DMS 273 (cell line): ENCODE measurements around the gene TMX4.
A peak's percentile ranks its signal among the peaks of the same experiment; 100 is the strongest.
"Not testable (repeated sequence)": the region's sequence is repeated elsewhere in the genome, so short reads cannot be mapped to it uniquely, and the experiment has no call there.

ENCODE experiments used
- DNase-seq: peaks from one replicate; lab custom pipeline; 2025; ENCODE audit not compliant: unreplicated experiment; lab: John Stamatoyannopoulos, UW

Gene TMX4

DNA sequence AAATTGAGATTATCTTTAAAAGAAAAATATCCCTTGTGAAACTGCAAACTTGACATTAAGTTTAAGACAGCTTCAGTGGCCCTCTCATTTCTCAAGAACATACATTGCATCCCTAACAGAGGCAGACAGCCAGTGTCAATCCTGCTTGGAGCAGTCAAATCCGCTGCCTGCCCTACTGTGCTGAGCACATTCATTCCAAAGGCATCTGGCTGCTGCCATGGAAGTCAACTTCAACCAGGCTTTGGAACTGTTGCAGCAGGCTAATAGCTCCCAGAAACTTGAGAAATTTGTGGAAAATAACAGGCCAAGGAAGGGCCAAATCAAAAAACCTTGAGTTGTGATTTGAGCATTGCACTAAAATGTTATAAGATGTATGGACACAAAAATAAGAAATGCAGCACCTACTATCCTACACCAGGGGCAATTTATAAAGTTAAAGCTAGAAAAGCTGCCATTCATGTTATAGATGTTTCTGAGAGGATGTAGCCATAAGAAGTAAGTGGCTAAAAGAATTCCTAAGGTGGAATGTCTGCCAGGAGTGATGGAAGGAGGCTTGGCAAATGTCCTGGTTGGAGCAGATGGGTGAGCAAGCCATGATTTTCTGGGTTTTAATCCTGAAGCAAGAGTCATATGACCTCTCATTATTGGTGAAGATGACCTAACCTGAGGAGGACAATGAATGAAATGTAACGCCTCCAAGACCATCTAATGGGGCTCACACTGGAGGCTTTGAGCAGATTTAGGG, 47.9 kb downstream of the TMX4 start:
- peak; percentile 36 for DNase-seq

DNA sequence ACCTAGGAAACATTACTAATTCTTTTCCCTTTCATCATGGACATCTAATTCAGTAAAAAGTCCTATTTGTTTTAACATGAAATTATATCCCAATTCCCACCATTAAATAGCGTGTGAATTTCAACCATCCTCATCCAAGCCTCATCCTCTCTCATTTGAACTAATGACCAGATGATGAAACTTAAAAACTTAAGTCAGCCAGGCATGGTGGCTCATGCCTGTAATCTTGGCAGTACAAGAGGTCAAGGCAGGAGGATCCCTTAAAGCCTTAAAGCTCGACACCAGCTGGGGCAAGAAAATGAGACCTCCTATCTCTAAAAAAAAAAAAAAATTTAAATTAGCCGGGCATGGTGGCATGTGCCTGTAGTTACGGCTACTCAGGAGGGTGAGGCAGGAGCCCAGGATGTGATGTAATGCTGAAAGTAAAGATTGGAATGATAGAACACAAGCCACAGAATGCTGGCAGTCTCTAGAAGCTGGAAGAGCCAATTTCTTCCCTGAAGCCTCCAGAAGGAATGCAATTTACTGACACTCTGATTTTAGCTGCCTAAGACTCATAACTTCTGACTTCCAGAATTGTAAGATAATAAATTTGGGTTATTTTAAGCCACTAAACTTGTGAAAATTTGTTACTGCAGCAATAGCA, 52.2 kb downstream of the TMX4 start:
- peak; percentile 8 for DNase-seq

DNA sequence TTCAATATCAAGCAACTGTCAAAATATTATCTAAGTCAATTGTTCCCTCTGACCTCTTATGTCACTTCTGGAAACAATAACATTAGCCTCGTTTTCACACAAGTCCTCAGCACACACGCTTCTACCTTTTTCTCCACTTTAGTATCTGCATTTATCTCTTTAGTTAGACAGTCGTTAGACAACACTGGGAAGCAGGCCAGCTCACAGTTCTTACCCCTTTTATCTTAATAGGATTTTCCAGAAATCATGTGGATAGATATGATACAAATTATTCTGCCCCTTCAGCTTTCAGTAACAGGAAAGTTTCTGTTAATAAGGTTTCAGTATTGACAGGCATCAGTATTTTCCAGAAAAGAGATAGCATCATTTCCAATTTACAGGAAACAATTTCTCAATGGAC, 53.4 kb downstream of the TMX4 start:
- no peak for DNase-seq

DNA sequence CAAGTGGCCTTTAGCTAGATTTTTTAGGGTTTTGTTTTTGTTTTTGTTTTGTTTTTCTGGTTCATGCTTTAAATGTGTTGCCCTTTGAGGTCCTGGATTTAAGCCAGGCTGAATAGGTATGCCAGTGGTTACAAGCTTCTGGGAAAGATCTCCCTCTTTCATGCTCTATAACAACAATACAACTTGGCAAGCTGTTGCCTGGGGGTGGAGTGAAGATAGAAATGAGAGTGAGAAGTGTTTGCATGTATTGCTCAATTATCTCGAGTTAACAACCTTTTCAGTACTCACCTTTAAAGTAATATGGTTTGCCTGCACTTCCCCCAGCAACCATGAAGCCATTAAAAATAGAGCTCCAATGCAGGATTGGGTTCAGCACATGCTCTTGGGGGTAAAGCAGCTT, 60.1 kb downstream of the TMX4 start:
- no peak for DNase-seq

DNA sequence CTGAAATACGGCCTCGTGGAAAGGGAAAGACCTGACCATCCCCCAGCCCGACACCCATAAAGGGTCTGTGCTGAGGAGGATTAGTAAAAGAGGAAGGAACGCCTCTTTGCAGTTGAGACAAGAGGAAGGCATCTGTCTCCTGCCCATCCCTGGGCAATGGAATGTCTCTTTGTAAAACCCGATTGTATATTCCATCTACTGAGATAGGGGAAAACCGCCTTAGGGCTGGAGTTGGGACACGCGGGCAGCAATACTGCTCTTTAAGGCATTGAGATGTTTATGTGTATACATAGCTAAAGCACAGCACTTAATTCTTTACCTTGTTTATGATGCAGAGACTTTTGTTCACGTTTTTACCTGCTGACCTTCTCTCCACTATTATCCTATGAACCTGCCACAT, 63.0 kb downstream of the TMX4 start:
- not testable (repeated sequence) for DNase-seq

DNA sequence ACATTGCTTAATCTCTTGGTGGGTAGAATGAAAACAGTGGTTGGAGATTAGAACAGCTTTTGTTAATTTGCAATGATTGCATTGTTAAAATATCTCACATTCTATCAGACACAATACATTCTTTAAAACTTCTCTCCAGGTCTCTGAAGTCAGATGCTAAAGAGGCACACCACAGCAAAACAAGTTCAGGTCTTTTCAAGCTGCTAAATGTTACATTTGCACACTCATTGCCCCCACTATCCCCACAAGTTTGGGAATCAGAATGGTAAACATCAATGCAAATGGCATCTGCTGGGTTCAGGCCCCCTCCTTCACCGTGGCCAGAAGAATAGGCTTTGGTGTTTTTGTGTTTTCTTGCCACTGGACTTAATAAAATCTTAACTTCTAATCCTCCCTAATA, 69.2 kb downstream of the TMX4 start:
- DNase-seq = no peak

DNA sequence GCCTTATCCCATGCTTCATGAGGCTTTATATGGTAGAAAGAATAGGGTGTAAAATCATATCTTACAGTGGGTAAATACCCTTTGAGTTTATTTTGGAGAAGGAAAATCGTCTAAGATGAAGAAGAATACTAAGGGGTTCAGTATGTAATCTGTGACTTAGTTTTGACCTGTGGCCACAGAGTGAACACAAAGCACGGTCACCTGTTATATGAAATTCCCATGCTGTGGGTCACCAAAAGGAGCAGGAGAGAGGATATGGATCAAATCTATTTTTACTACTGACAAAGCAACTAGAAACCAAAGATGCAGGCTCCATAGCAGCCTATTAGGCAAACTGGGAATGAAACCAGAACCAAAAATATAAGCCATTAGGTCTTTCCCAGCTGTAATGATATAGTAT, 75.7 kb downstream of the TMX4 start:
- DNase-seq = no peak

DNA sequence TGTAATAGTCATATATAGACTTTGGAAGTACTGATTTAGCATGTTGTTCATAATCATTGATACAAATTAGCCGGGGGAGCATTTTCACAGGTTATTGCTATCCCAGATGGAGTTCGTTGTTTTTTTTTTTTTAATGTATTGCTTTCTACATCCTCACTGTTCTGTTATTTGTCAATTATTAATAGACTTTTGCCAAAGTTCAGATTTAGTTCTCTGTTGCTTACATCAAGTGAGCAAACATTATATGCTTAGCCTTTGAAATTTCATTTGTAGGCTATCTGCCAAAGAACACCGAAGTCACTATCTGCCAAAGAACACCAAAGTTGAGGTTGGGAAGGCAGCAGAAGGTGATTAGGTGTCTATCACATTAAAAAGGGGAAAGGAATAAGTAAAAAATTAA, 79.2 kb downstream of the TMX4 start, which contains the start of gene HAO1:
TSS of gene HAO1 (minus strand) at position 118 of the 400 bp plus-strand sequence. CDS start at position 82, 36 bp downstream.
- DNase-seq = no peak

DNA sequence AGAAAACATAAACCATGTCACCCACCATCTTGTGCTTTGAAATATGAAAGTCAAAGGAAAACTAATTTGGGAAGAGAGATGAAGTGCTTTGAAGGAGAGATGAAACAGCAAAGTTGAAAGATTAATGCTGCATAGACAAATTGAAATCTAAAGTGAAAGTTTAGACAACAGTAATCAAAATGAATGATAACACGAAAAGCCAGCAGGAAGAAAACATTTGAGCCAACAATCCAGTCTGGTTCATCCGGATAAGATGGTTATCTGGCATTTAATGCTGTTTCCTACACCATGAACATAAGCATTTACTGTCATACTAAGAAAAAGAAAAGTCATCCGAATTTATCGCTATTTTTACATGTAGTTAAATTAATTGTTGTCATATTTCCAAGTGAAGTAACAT, 79.9 kb downstream of the TMX4 start:
- DNase-seq = no peak

DNA sequence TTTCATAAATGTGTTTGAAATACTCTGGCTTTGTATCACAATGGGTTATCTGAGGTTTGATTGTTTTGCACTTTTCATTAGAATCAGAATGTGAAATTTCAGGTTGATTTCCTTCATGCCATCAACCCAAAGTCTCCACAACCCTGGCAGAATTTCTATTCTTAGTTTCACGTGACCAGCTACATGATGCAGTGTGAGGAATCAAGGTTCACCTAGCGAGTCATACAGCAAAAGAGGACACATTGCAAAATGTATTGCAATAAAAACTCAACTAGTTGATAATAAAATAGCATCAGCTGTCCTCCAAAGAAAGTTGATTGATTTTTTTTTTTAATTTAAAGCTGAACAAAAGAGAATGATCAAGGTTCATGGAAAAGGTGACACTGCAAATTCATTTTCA, 81.5 kb downstream of the TMX4 start:
- DNase-seq = no peak

DNA sequence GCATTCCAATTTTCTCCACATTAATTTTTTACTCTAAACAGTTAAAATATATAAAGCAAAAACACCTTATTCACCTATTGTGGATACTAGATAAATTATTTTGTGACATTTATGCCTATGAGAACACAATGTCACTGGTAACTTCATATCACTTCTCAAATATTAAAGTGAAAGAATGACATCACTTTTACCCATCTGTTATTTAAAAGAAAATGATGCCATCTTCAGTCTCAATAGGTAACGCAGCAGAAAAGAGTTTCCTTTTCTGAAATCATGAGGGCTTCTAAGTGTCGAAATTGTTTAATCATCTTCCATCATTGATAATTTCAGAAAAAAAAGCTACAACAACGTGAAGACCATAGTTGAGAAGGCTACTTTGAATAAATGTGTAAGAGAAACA, 82.2 kb downstream of the TMX4 start:
- DNase-seq = no peak

DNA sequence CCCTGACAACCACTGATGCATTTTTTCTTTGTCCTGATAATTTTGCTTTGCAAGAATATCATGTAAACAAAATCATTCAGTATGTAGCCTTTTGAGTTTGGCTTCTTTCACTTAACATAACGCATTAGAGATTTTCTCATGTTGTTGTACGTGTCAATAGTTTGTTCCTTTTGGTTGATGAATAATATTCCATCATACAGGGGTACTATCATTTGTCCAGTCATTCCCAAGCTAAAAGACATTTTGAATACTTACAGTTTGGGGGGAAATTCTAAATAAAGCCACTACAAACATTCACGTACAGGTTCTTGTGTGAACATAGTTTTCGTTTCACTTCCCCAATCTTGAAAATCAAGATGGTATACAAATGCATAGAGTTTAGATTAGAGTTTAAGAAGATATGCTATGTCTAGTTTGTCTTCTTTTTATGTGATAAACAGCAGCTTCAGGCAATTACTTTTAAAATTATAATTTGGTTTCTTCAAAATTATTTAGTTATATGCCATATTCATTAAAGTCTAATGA, 84.5 kb downstream of the TMX4 start:
- no peak for DNase-seq

DNA sequence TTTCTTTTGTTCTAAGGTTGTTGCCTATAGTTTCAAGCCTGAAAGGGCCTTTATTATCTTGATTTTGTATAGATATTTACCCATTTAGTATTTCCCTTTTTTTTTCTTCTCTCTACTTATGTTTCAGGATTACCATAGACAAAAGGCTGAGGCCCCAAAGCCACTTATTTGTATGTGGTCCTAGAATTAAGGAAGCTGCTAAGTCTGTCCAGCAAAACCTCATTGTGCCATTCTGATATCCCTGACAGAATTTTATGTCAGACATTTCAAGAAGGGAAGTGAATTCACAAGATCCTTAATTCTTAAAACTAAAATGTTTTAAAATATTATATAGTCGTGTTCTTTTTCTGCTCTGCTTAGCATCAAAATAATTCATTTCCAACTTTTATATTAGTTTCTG, 86.2 kb downstream of the TMX4 start:
- no peak for DNase-seq

DNA sequence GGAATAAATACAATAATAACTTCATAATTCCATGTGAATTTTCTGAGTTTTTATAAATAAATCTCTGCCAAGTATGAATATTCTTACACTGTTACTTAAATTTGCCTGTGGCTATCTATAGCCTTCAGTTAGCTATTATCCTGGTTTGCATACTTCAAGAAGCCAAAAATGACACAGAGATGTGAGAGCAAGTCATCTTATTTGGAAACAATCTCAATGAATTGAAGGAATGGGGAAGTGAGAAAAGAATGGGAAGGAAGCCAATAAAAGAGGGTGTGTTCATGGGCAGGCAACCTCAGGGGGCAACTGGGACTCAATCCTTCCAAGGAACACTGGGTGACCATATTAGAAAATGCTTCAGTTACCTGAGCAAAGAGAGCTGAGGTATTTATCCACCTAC, 89.2 kb downstream of the TMX4 start:
- no peak for DNase-seq
